ENCODE measurements around the gene PGA5.
"Not testable (repeated sequence)": the region's sequence is repeated elsewhere in the genome, so short reads cannot be mapped to it uniquely, and the experiment has no call there.

The PGA5 gene

GRCh38 chr11:61229458-61229857, 11.5 kb upstream of the PGA5 start:
- not testable (repeated sequence) for DNase-seq

GRCh38 chr11:61231033-61231432, 9.9 kb upstream of the PGA5 start:
- not testable (repeated sequence) for DNase-seq

- DNase-seq: not testable (repeated sequence)
Observed at GRCh38 chr11:61231585-61231984, 9.4 kb upstream of the PGA5 start.

GRCh38 chr11:61232548-61233145, 8.3 kb upstream of the PGA5 start:
- not testable (repeated sequence) for DNase-seq

GRCh38 chr11:61237130-61237529, 3.8 kb upstream of the PGA5 start:
- DNase-seq: not testable (repeated sequence)

GRCh38 chr11:61240288-61240687, 687 bp upstream of the PGA5 start:
- DNase-seq: not testable (repeated sequence)

- not testable (repeated sequence) for DNase-seq
Observed at GRCh38 chr11:61241526-61241925, 551 bp downstream of the PGA5 start.

- DNase-seq: not testable (repeated sequence)
Observed at GRCh38 chr11:61245284-61245964, 4.4 kb downstream of the PGA5 start.

GRCh38 chr11:61248071-61248470, 7.1 kb downstream of the PGA5 start:
- not testable (repeated sequence) for DNase-seq

GRCh38 chr11:61249201-61249600, 8.2 kb downstream of the PGA5 start:
- DNase-seq: not testable (repeated sequence)

- not testable (repeated sequence) for DNase-seq
Observed at GRCh38 chr11:61250796-61251765, 10.1 kb downstream of the PGA5 start.

GRCh38 chr11:61252332-61252731, 11.4 kb downstream of the PGA5 start:
- not testable (repeated sequence) for DNase-seq

- peak; percentile 23 for DNase-seq
Observed at GRCh38 chr11:61254403-61255025, 13.5 kb downstream of the PGA5 start.

- DNase-seq: no peak
Observed at GRCh38 chr11:61256710-61257482, 15.9 kb downstream of the PGA5 start.

- no peak for DNase-seq
Observed at GRCh38 chr11:61258546-61258945, 17.6 kb downstream of the PGA5 start.

GRCh38 chr11:61259363-61259762, 18.4 kb downstream of the PGA5 start:
- no peak for DNase-seq

GRCh38 chr11:61264371-61264770, 23.4 kb downstream of the PGA5 start:
- no peak for DNase-seq

- no peak for DNase-seq
Observed at GRCh38 chr11:61264795-61265194, 23.8 kb downstream of the PGA5 start.

GRCh38 chr11:61265357-61265756, 24.4 kb downstream of the PGA5 start:
- DNase-seq: no peak

GRCh38 chr11:61266602-61267001, 25.6 kb downstream of the PGA5 start:
- DNase-seq: peak; percentile 48

GRCh38 chr11:61267437-61267841, 26.5 kb downstream of the PGA5 start:
- DNase-seq: no peak
